HEK293 (cell line): ENCODE results near the gene ZNF503.

Source experiments
- HIC1 ChIP-seq: fragments of 450-650 bp; formaldehyde crosslinking; IDR thresholded peaks from 2 replicates; pipeline ENCODE4 v1.5.1; 2016; ENCODE audit warnings: missing biosample characterization, missing genetic modification characterization
- PRDM10 ChIP-seq: fragments of 450-650 bp; formaldehyde crosslinking; IDR thresholded peaks from 2 replicates; pipeline ENCODE4 v1.5.1; 2016; ENCODE audit warnings: missing biosample characterization, missing genetic modification characterization
- REPIN1 ChIP-seq: fragments of 450-650 bp; formaldehyde crosslinking; IDR thresholded peaks from 2 replicates; pipeline ENCODE4 v1.5.1; 2017; ENCODE audit warnings: missing biosample characterization, missing genetic modification characterization, low read depth
- ZBTB11 ChIP-seq: fragments of 450-650 bp; formaldehyde crosslinking; conservative IDR thresholded peaks from 2 replicates; pipeline ENCODE4 v1.5.1; 2016; ENCODE audit warnings: low read depth, missing biosample characterization, missing genetic modification characterization
- ZNF19 ChIP-seq: fragments of 450-650 bp; formaldehyde crosslinking; IDR thresholded peaks from 2 replicates; pipeline ENCODE4; 2016; ENCODE audit warnings: missing biosample characterization, missing genetic modification characterization, low read depth
- ZNF416 ChIP-seq: fragments of 450-650 bp; formaldehyde crosslinking; IDR thresholded peaks from 2 replicates; pipeline ENCODE4 v1.5.1; 2016; ENCODE audit warnings: missing biosample characterization, missing genetic modification characterization
- ZNF658 ChIP-seq: fragments of 450-650 bp; formaldehyde crosslinking; IDR thresholded peaks from 2 replicates; pipeline ENCODE4; 2016; ENCODE audit warnings: missing biosample characterization, missing genetic modification characterization
- ZNF776 ChIP-seq: fragments of 450-650 bp; formaldehyde crosslinking; IDR thresholded peaks from 2 replicates; pipeline ENCODE4 v1.5.0; 2017; ENCODE audit warnings: missing biosample characterization, missing genetic modification characterization, borderline replicate concordance
- ZNF791 ChIP-seq: fragments of 450-650 bp; formaldehyde crosslinking; IDR thresholded peaks from 2 replicates; pipeline ENCODE4 v1.5.1; 2016; ENCODE audit warnings: missing biosample characterization, missing genetic modification characterization
- ZSCAN16 ChIP-seq: fragments of 450-650 bp; formaldehyde crosslinking; IDR thresholded peaks from 2 replicates; pipeline ENCODE4 v1.5.1; 2016; ENCODE audit warnings: missing biosample characterization, missing genetic modification characterization
- TF ChIP-seq, protein P1 (sequence below): fragments of 450-650 bp; formaldehyde crosslinking; IDR thresholded peaks from 2 replicates; pipeline ENCODE4 v1.5.1; 2016; ENCODE audit warnings: missing biosample characterization, missing genetic modification characterization
- TF ChIP-seq, protein P2 (sequence below): fragments of 450-650 bp; formaldehyde crosslinking; IDR thresholded peaks from 2 replicates; pipeline ENCODE4 v1.5.1; 2016; ENCODE audit warnings: missing biosample characterization, missing genetic modification characterization

DNA sequence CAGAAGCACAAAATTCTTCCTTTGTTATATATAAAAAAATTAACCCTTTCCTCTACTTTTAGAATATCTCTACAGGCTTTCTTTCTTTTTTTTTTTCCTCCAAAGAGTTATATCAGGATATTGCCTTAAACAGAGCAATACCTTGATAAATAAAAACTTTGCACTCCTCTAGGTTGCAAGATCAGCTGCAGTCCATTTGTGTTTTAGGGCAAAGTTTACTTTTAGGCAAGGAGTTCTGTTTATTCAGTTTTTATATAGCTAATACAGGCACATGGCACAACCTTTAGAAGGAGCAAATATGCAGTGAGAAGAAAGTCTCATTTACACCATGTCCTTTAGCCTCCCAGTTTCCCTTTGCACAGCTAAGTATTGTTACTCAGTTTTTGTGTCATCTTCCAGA lies 40.1 kb upstream of the ZNF503 start:
- no peak for TF ChIP-seq ZNF776 (tag by site-specific recombination)
- TF ChIP-seq, protein P1, sequence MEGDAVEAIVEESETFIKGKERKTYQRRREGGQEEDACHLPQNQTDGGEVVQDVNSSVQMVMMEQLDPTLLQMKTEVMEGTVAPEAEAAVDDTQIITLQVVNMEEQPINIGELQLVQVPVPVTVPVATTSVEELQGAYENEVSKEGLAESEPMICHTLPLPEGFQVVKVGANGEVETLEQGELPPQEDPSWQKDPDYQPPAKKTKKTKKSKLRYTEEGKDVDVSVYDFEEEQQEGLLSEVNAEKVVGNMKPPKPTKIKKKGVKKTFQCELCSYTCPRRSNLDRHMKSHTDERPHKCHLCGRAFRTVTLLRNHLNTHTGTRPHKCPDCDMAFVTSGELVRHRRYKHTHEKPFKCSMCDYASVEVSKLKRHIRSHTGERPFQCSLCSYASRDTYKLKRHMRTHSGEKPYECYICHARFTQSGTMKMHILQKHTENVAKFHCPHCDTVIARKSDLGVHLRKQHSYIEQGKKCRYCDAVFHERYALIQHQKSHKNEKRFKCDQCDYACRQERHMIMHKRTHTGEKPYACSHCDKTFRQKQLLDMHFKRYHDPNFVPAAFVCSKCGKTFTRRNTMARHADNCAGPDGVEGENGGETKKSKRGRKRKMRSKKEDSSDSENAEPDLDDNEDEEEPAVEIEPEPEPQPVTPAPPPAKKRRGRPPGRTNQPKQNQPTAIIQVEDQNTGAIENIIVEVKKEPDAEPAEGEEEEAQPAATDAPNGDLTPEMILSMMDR (tag by site-specific recombination) = no peak
- no peak for TF ChIP-seq REPIN1
- TF ChIP-seq, protein P2, sequence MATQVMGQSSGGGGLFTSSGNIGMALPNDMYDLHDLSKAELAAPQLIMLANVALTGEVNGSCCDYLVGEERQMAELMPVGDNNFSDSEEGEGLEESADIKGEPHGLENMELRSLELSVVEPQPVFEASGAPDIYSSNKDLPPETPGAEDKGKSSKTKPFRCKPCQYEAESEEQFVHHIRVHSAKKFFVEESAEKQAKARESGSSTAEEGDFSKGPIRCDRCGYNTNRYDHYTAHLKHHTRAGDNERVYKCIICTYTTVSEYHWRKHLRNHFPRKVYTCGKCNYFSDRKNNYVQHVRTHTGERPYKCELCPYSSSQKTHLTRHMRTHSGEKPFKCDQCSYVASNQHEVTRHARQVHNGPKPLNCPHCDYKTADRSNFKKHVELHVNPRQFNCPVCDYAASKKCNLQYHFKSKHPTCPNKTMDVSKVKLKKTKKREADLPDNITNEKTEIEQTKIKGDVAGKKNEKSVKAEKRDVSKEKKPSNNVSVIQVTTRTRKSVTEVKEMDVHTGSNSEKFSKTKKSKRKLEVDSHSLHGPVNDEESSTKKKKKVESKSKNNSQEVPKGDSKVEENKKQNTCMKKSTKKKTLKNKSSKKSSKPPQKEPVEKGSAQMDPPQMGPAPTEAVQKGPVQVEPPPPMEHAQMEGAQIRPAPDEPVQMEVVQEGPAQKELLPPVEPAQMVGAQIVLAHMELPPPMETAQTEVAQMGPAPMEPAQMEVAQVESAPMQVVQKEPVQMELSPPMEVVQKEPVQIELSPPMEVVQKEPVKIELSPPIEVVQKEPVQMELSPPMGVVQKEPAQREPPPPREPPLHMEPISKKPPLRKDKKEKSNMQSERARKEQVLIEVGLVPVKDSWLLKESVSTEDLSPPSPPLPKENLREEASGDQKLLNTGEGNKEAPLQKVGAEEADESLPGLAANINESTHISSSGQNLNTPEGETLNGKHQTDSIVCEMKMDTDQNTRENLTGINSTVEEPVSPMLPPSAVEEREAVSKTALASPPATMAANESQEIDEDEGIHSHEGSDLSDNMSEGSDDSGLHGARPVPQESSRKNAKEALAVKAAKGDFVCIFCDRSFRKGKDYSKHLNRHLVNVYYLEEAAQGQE = no peak
- no peak for TF ChIP-seq ZNF791
- TF ChIP-seq PRDM10 (tag by site-specific recombination) = no peak
- TF ChIP-seq ZNF19 (tag by site-specific recombination) = no peak
- no peak for TF ChIP-seq ZNF658 (tag by site-specific recombination)
- TF ChIP-seq HIC1 (tag by site-specific recombination) = no peak
- TF ChIP-seq ZBTB11 (tag by site-specific recombination) = no peak
- TF ChIP-seq ZNF416 (tag by site-specific recombination) = no peak
- no peak for TF ChIP-seq ZSCAN16 (tag by site-specific recombination)
